CD1c-positive myeloid dendritic cell (primary cell): ENCODE results near the gene CEP290.
"Not testable (repeated sequence)": the region's sequence is repeated elsewhere in the genome, so short reads cannot be mapped to it uniquely, and the experiment has no call there.

ENCODE experiments used
- DNase-seq: peaks from one replicate; pipeline ENCODE4 v3.0.0-alpha.2; 2016; ENCODE audit errors: extremely low spot score

CEP290 gene

GRCh38 chr12:88036353-88036965 is 105.4 kb downstream of the CEP290 start:
- DNase-seq, result no peak

DNA sequence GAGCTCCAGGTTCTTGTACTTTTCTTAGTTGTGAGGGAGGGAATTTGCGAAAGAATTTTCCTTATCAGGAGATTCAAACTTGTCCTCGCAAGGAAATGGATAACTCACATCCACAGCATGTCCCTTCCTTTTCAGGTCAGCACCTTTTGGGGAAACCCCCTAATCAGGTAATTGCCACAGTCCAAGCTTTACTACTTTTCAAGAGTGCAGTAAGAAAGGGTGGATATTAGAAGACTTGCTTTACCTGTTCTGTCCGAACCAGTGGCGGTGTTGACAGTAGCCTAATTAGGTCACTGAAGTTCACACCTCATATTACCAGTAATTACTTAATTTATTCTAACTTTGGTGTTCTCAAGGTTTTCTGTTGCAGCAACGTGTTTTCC is 106.0 kb downstream of the CEP290 start:
- DNase-seq, result no peak

DNA sequence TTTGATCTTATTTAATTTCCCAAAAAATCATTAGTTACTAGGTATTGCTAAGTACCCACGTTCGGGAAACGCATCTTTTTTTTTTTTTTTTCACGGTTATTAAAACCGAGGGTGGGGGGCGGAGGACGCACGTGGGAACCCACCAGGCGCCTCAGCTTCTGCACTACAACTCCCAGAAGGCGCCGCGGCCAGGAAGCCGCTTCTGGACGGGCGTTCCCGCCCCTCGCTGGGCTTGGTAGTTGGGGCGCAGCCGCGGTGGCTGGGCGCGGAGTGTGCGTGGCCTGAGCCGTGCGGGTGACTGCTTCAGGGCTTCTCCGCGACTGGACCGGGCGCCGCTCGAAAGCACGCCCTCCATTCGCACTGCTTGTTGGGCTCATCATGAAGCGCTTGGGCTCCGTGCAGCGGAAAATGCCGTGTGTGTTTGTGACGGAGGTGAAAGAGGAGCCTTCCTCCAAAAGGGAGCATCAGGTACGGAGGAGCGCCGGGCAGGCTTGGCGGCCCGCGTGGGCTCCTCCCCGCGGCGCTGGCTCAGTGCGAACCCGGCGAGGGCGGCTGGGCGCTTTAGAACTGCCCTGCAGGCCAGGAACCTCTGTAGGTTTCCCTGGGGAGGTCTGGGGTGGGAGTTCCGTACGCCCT is 106.5 kb downstream of the CEP290 start:
- peak; percentile 86 for DNase-seq

DNA sequence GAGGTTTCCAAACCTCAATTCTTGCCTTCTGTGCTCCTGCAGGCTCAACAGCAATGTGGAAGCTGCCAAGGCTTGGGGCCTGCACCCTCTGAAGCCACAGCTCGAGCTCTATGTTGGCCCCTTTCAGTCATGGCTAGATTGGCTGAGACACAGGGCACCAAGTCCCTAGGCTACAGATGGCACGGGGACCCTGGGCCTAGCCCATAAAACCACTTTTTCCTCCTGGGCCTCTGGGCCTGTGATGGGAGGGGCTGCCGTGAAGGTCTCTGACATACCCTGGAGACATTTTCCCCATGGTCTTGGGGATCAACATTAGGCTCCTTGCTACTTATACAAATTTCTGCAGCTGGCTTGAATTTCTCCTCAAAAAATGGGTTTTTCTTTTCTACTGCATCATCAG is 110.7 kb downstream of the CEP290 start:
- DNase-seq, result not testable (repeated sequence)

DNA sequence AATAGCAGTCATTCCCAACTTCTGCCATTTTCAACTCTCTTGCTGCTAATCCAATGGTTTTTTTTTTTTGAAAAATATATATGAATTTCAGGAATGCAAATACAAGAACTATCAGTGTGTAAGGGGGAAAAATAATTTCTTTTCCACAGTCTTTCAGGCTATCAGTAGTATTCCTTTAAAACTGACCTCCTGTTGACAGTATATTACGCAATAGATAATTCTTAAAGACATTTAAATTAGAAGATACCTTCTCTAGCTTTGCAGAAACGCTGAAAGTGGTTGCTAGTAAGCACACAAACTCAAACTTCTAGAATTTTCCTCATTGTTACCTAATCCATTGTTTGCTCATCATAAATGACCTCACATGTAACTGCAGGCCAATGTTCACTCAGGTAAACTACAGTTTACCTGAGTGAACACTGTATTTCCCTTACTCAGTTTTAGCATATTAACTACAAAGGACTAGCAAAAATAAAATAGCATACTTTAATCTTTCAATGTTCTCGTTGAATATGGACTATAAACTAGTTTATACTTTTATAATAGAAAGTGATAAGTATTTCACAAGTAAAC is 112.7 kb downstream of the CEP290 start, which contains the start of gene C12orf50:
Gene C12orf50 (minus strand): TSS at position 309 of the 573 bp plus-strand sequence. CDS start 2,439 bp downstream, outside the sequence.
- DNase-seq, result no peak

GRCh38 chr12:88026196-88026595 is 115.7 kb downstream of the CEP290 start:
- no peak for DNase-seq

DNA sequence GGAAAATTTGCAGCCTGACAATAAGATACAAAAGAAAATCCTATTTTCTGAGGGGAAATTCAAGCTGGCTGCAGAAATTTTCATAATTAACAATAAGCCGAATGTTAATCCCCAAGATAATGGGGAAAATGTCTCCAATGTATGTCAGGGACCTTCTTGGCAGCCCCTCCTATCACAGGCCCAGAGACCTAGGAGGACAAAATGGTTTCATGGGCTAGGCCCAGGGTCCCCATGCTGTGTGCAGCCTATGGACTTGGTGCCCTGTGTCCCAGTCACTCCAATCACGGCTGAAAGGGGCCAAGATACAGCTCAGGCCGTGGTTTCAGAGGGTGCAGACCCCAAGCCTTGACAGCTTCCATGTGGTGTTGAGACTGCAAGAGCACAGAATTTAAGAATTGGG is 123.9 kb downstream of the CEP290 start:
- no peak for DNase-seq

GRCh38 chr12:88015825-88016224 is 126.1 kb downstream of the CEP290 start:
- no peak for DNase-seq

GRCh38 chr12:88011755-88012154 is 130.1 kb downstream of the CEP290 start:
- no peak for DNase-seq

DNA sequence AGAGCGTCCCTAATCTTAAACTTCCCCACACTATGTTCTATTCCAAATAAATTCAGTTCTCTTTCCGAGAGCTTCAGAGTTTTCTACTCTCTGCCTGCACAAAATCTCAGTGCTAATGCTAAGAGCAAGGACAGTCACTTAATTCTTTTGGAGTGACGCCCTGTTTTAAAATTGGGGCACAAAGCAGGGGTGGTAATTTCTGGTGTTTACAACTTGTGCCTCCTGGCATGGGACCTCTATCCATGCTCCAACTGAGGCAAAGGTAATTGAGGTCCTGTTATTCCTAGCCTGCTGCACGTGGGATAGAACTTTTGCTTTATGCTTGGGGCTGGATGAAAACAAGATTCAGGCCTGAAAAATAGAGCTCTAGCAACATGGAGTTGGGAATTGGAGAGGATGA is 135.5 kb downstream of the CEP290 start:
- no peak for DNase-seq

- DNase-seq, result no peak
Observed at GRCh38 chr12:88001327-88001726, 140.6 kb downstream of the CEP290 start.
